Vagina (tissue), 2 donors: ENCODE data around the gene KCNIP4. TPM values are rescaled to one million over a fixed set of nuclear protein-coding genes. Genes with fewer than 3 reads are reported as not detected.

Experiments used
- DNase-seq, 2 donors: peaks; one replicate each; pipeline ENCODE4 v3.0.0-alpha.2; 2017; ENCODE audit errors: extremely low spot score in 2 of 2
- H3K27ac ChIP-seq: fragments of 200-600 bp; sonication (generic); one replicate; pipeline ENCODE4 v1.5.1; 2019
- H3K27me3 ChIP-seq: fragments of 200-600 bp; sonication (generic); one replicate; pipeline ENCODE4 v1.5.1; 2019
- H3K36me3 ChIP-seq, 2 donors: fragments of 200-600 bp; sonication (generic); one replicate each; pipeline ENCODE4 v1.5.1; 2017 to 2019
- H3K4me1 ChIP-seq: fragments of 200-600 bp; sonication (generic); one replicate; pipeline ENCODE4 v1.5.1; 2019
- H3K4me3 ChIP-seq, 2 donors: fragments of 200-600 bp; sonication (generic); 1 replicate in 1 of 2; 2 replicates in 1 of 2; pipeline ENCODE4 v1.5.1; 2016 to 2019
- H3K9me3 ChIP-seq: fragments of 200-600 bp; sonication (generic); one replicate; pipeline ENCODE4 v1.5.1; 2019
- POLR2A ChIP-seq, 2 donors: fragments of 450-650 bp; IDR thresholded peaks; one replicate each; pipeline ENCODE4 v1.6.1; 2017; ENCODE audit warnings: antibody characterized with exemption in 2 of 2, mild to moderate bottlenecking in 2 of 2, moderate library complexity in 2 of 2
- POLR2AphosphoS5 ChIP-seq, 2 donors: sonication (generic); formaldehyde crosslinking; IDR thresholded peaks; one replicate each; pipeline ENCODE4 v1.9.0; 2017; ENCODE audit warnings: antibody characterized with exemption in 2 of 2, mild to moderate bottlenecking in 2 of 2, low read depth in 1 of 2; ENCODE audit not compliant: insufficient read depth in 1 of 2
- intact Hi-C: fragments of 100-400 bp; cut with DNase I; formaldehyde crosslinking; loops from one replicate; pipeline ENCODE4 v1.15.1; 2023
- total RNA-seq: library from RNA; depleted of rRNA; stranded (reverse); fragments of >200 nt; gene quantifications from one replicate; pipeline ENCODE4 v1.2.3, GENCODE V29; 2016
- TF ChIP-seq, protein P1 (sequence below), 3 experiments: fragments of 450-650 bp in 2 of 3; fragments of 200-600 bp in 1 of 3; sonication (generic) in 1 of 3; IDR thresholded peaks; one replicate each; pipeline ENCODE4 v1.5.1; 2017 to 2019; ENCODE audit warnings: antibody characterized with exemption in 3 of 3, mild to moderate bottlenecking in 2 of 3, moderate library complexity in 2 of 3

The KCNIP4 gene
- total RNA-seq, 1 donor from 2014 or later = not detected

DNA sequence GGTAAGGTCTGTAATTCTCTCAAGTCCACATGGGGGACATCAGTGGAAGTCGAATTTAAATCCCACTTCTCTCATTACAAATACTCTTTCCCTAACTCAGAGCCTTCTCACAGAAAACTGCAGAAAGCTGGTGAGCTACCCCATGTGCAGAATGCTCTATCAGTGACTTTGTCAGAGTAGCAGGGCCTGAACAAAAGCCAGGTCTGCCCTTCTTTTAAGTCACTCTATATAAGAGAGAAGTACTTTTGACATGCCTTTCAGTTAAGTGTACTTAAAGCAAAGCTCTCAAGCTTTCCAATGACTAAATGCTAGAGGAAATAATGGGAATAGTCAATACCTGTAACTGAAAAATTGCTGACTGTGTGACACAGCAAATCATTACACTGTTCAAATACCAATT is 323.1 kb downstream of the KCNIP4 start:
- Histone ChIP-seq H3K9me3 (no peaks in the 10 kb centered on the region), H3K27me3 (no peaks in the 10 kb centered on the region)
- intact Hi-C loops = no loop called here

DNA sequence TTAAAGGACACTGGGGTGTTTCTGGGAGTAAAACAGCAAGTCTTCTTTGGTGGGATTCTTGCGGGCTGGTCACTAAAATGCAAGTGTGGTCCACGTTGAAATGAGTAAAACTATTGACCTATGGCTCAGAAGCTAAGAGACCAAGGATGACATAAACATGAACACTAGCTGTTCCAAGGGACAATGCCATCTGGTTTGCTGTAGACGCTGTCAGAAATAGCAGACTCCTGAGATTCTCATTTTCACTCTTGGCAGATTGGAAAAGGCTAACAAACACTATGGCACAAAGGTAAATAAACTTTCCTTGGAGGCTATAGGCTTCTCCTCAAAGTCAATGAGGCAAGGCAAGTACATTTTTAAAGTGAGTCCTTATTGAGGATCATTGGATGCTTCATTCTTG is 343.6 kb downstream of the KCNIP4 start:
- DNase-seq = no peak
- intact Hi-C loops = no loop called here

More for the DNA sequence above, 323.1 kb downstream of the KCNIP4 start:
- Histone ChIP-seq H3K27ac (no peak overlapping the region), H3K4me1 (peaks cover 5% of the 10 kb centered on the region), H3K4me3 (no peak overlapping the region), H3K36me3 (no peaks in the 10 kb centered on the region)
- DNase-seq = no peak
- TF ChIP-seq, protein P1, sequence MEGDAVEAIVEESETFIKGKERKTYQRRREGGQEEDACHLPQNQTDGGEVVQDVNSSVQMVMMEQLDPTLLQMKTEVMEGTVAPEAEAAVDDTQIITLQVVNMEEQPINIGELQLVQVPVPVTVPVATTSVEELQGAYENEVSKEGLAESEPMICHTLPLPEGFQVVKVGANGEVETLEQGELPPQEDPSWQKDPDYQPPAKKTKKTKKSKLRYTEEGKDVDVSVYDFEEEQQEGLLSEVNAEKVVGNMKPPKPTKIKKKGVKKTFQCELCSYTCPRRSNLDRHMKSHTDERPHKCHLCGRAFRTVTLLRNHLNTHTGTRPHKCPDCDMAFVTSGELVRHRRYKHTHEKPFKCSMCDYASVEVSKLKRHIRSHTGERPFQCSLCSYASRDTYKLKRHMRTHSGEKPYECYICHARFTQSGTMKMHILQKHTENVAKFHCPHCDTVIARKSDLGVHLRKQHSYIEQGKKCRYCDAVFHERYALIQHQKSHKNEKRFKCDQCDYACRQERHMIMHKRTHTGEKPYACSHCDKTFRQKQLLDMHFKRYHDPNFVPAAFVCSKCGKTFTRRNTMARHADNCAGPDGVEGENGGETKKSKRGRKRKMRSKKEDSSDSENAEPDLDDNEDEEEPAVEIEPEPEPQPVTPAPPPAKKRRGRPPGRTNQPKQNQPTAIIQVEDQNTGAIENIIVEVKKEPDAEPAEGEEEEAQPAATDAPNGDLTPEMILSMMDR (IDR thresholded peaks at IDR 0.05) = no peak
- TF ChIP-seq POLR2A (IDR thresholded peaks at IDR 0.05) (no peak), POLR2AphosphoS5 (IDR thresholded peaks at IDR 0.05; ENCODE audit: insufficient read depth in 1 of 2, low read depth in 1 of 2) (no peak)

DNA sequence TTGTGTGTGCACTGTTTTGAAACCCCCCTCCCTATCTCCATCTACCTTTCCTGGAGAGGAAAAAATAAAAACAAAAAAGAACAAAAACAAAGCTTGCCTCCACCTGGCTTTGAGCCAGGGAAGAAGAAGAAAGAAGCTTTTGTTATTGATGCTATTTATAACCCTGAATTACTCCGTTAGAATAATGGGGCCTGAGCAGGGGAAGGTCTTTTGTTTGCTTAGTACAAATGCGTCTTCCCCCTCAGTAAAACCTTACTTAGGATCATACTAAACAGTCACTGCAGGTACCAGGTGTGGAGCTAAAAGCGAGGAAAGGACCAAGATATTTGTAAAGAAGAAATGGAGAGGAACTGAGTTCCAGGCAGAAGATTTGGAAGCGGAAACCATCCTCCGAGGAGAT is 352.1 kb downstream of the KCNIP4 start:
- no peak overlapping the region for H3K4me3 ChIP-seq
- no peaks in the 10 kb centered on the region for H3K36me3 ChIP-seq
- TF ChIP-seq, protein P1 (IDR thresholded peaks at IDR 0.05) = no peak
- no peak for TF ChIP-seq POLR2AphosphoS5 (IDR thresholded peaks at IDR 0.05; ENCODE audit: insufficient read depth in 1 of 2, low read depth in 1 of 2)
- no peak for TF ChIP-seq POLR2A (IDR thresholded peaks at IDR 0.05)
- no peak overlapping the region for H3K27ac ChIP-seq
- intact Hi-C loops = no loop called here
- H3K9me3 ChIP-seq = no peaks in the 10 kb centered on the region
- no peaks in the 10 kb centered on the region for H3K27me3 ChIP-seq
- no peak for DNase-seq
- no peaks in the 10 kb centered on the region for H3K4me1 ChIP-seq

More for the DNA sequence above, 343.6 kb downstream of the KCNIP4 start:
- Histone ChIP-seq H3K36me3 (no peaks in the 10 kb centered on the region), H3K4me1 (no peaks in the 10 kb centered on the region), H3K27me3 (no peaks in the 10 kb centered on the region), H3K27ac (no peak overlapping the region), H3K4me3 (no peak overlapping the region), H3K9me3 (no peaks in the 10 kb centered on the region)
- no peak for TF ChIP-seq POLR2AphosphoS5 (IDR thresholded peaks at IDR 0.05; ENCODE audit: insufficient read depth in 1 of 2, low read depth in 1 of 2)
- TF ChIP-seq, protein P1 (IDR thresholded peaks at IDR 0.05) = no peak
- no peak for TF ChIP-seq POLR2A (IDR thresholded peaks at IDR 0.05)

DNA sequence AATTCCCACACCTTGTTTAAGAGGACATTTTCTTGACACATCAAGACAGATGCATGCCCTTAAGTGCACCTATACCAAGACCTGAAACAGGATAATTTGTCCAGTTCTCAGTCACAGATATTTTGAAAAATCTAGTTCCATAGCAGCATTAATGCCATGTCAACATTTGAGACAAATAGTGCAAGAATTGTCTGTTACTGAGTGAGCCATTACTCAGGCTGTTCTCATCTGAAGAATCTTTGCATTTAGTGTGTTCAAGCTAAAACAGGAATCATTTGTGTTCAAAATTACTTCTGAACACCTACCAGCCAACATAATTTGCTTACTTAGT is 354.9 kb downstream of the KCNIP4 start:
- Histone ChIP-seq H3K4me1 (no peaks in the 10 kb centered on the region), H3K27ac (no peak overlapping the region), H3K36me3 (no peaks in the 10 kb centered on the region), H3K9me3 (no peaks in the 10 kb centered on the region), H3K27me3 (no peaks in the 10 kb centered on the region), H3K4me3 (no peak overlapping the region)
- TF ChIP-seq, protein P1 (IDR thresholded peaks at IDR 0.05) = no peak
- no peak for TF ChIP-seq POLR2AphosphoS5 (IDR thresholded peaks at IDR 0.05; ENCODE audit: insufficient read depth in 1 of 2, low read depth in 1 of 2)
- no peak for TF ChIP-seq POLR2A (IDR thresholded peaks at IDR 0.05)
- no peak for DNase-seq
- intact Hi-C loops = no loop called here

DNA sequence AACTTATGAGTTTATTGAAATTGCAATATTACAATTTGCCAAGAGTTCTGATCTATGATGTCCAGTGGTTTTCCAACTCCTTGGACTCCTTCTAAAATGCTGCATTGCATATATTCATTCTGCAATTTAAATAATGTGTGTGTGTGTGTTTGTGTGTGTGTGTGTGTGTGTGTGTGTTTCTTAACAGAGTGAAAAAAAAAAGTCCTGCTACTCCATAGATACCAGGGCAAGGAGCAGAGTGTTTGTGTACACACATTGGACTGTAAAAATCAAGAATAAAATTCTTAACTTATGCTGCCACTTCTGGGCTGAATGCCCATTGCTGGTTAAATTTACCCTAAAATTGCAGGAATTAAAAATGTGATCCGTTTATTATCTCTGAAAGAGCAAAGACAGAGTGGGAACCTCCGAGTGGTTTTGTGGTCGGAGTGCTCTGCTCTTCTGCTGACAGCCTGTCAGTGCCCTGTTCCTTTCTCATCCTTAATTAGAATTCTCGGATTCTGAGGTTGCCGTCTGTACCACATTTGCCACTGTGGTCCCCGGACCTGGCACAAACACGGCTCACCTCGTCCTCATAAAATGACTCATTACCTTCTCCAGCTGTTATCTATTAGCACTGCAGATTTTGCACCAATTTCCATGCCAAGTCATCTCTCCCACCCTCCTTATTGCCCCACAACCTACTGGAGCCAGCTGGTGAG is 355.5 kb downstream of the KCNIP4 start:
- TF ChIP-seq POLR2AphosphoS5 (IDR thresholded peaks at IDR 0.05; ENCODE audit: insufficient read depth in 1 of 2, low read depth in 1 of 2) (no peak), POLR2A (IDR thresholded peaks at IDR 0.05) (no peak)
- TF ChIP-seq, protein P1 (IDR thresholded peaks at IDR 0.05) = no peak
- Histone ChIP-seq H3K27me3 (no peaks in the 10 kb centered on the region), H3K4me3 (no peak overlapping the region), H3K9me3 (no peaks in the 10 kb centered on the region), H3K4me1 (no peaks in the 10 kb centered on the region), H3K27ac (no peak overlapping the region), H3K36me3 (no peaks in the 10 kb centered on the region)
- intact Hi-C loops = no loop called here
- no peak for DNase-seq
